ENCODE results near the gene NPTN.

NPTN gene

DNA sequence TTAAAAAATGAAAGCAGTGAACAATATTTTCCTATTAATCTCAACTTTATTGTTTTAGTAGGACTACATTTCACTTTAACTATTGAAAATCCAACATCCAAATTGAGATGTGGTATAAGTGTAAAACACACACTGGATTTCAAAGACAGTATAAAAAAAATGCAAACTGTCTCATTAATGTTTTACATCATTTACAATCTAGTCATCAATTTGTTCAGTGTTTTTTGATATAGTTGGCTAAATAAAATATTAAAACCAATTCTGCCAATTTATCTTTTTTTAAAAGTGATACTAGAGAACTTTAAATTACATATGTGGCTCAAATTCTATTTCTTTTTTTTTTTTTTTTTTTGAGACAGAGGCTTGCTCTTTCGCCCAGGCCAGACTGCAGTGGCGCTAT, 95.1 kb downstream of the NPTN start:
- Histone ChIP-seq H3K9me3 (ENCODE audit: severe bottlenecking) (no peaks in the 10 kb centered on the region), H3K27ac (no peak overlapping the region), H3K4me3 (ENCODE audit: low read depth, low read length) (no peak overlapping the region), H3K36me3 (no peaks in the 10 kb centered on the region), H3K27me3 (ENCODE audit: insufficient read depth, low read depth, severe bottlenecking) (no peaks in the 10 kb centered on the region)
- DNase-seq, result no peak
- TF ChIP-seq, protein P1, sequence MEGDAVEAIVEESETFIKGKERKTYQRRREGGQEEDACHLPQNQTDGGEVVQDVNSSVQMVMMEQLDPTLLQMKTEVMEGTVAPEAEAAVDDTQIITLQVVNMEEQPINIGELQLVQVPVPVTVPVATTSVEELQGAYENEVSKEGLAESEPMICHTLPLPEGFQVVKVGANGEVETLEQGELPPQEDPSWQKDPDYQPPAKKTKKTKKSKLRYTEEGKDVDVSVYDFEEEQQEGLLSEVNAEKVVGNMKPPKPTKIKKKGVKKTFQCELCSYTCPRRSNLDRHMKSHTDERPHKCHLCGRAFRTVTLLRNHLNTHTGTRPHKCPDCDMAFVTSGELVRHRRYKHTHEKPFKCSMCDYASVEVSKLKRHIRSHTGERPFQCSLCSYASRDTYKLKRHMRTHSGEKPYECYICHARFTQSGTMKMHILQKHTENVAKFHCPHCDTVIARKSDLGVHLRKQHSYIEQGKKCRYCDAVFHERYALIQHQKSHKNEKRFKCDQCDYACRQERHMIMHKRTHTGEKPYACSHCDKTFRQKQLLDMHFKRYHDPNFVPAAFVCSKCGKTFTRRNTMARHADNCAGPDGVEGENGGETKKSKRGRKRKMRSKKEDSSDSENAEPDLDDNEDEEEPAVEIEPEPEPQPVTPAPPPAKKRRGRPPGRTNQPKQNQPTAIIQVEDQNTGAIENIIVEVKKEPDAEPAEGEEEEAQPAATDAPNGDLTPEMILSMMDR (IDR thresholded peaks at IDR 0.05; ENCODE audit: low read depth, low read length), result no peak

DNA sequence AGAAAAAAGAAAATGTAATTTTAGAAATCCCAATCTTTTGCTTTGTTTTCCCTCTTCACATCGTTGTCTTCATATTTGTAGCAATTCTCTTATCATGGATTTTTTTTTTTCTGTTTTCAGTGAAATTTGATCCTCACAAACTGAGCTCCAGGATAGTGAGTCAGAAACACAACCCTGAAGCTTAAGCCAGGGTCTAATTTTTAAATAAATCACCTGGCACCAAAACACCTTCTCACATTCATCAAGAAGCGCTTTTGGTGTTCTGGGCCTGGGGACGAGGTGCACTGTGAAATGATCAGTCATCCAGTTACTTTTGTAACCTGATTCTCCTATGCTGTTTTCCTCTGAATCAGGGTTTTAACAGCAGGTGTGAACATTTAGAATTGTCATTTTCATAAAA, 102.5 kb downstream of the NPTN start:
- Histone ChIP-seq H3K27me3 (ENCODE audit: insufficient read depth, low read depth, severe bottlenecking) (no peaks in the 10 kb centered on the region), H3K9me3 (ENCODE audit: severe bottlenecking) (no peaks in the 10 kb centered on the region), H3K36me3 (no peaks in the 10 kb centered on the region), H3K27ac (no peak overlapping the region), H3K4me3 (ENCODE audit: low read depth, low read length) (no peak overlapping the region)
- no peak for DNase-seq
- TF ChIP-seq, protein P1 (IDR thresholded peaks at IDR 0.05; ENCODE audit: low read depth, low read length), result no peak

DNA sequence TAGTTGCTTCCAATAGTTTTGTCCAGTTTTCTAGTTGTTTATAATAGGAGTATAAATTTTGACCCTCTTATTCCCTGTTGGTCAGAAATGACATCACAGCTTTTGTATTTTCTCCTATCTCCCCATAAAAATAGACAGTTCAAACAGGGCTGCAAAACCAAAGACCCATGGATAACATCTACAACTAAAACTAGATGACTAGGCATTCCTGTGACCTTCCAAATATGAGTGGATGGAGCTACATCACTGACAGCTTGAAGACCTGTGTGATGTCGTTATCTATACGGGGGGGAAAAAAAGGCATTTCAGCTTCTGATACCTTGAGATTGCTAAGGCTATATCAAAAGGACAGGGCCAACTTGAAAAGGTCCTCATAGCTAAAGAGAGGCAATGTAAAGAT, 105.6 kb downstream of the NPTN start:
- Histone ChIP-seq H3K27ac (no peak overlapping the region), H3K36me3 (no peaks in the 10 kb centered on the region)
- TF ChIP-seq, protein P1 (IDR thresholded peaks at IDR 0.05; ENCODE audit: low read depth, low read length), result no peak

DNA sequence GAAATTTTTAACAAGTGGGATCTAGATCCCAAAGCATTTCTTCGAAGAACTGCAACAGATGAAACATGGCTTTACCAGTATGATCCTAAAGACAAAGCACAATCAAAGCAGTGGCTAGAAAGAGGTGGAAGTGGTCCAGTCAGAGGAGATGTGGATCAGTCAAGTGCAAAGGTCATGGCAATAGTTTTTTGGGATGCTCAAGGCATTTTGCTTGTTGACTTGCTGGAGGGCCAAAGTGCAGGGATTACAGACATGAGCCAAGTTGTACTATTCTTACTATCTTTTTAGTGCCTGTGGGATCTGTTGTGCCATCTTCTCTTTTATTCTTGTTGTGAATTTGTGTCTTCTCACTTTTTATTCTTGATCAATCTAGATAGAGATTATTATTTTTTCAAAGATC, 108.3 kb downstream of the NPTN start:
- no peak for DNase-seq
- Histone ChIP-seq H3K27ac (no peak overlapping the region), H3K36me3 (no peaks in the 10 kb centered on the region), H3K9me3 (ENCODE audit: severe bottlenecking) (no peaks in the 10 kb centered on the region), H3K4me3 (ENCODE audit: low read depth, low read length) (no peak overlapping the region), H3K27me3 (ENCODE audit: insufficient read depth, low read depth, severe bottlenecking) (no peaks in the 10 kb centered on the region)
- TF ChIP-seq, protein P1 (IDR thresholded peaks at IDR 0.05; ENCODE audit: low read depth, low read length), result no peak

More for the DNA sequence above, 105.6 kb downstream of the NPTN start:
- Histone ChIP-seq H3K27me3 (ENCODE audit: insufficient read depth, low read depth, severe bottlenecking) (no peaks in the 10 kb centered on the region), H3K9me3 (ENCODE audit: severe bottlenecking) (no peaks in the 10 kb centered on the region), H3K4me3 (ENCODE audit: low read depth, low read length) (no peak overlapping the region)
- no peak for DNase-seq

DNA sequence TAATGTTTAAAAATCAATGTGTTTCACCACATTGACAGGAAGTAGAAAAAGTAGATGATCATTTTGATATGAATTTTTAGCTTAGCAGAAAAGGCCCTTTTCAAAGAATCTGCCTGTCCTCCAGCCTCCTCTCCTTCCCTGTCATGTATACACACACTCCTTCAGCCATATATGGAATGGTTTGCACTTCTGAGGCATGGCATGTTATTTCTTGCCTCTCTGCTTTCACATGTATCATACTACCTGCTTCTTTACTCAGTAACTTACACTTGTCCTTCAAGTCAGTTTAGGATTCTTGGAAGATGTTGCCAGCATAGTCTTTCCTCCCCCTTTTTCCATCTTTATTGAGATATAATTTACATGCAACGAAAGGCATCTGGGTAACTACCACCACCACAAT, 111.2 kb downstream of the NPTN start:
- H3K27ac ChIP-seq, result no peak overlapping the region
- H3K4me3 ChIP-seq (ENCODE audit: low read depth, low read length), result no peak overlapping the region
- H3K9me3 ChIP-seq (ENCODE audit: severe bottlenecking), result no peaks in the 10 kb centered on the region
- TF ChIP-seq, protein P1 (IDR thresholded peaks at IDR 0.05; ENCODE audit: low read depth, low read length), result no peak
- no peaks in the 10 kb centered on the region for H3K27me3 ChIP-seq (ENCODE audit: insufficient read depth, low read depth, severe bottlenecking)
- H3K36me3 ChIP-seq, result no peaks in the 10 kb centered on the region
- DNase-seq, result no peak
